ENCODE results near the gene APOBEC3A.

DNA sequence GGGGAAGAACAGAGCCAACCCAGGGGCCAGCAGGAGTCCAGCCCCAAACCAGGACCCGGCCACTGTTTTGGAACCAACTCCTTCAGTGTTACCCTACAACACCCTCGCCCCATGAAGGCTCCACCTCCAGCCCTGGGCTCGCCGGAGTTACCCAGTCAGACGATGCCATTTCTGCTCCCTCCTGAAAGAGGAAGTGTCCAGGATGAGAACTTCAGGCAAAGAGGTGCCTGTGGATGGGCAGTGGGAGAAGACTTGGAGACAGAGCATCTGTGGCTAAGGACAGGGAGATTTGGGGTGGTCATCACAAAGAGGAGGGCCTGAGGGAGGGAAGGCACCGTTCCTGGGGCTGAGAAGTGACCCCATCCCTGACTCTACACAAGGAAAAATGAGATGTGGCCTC is 38.7 kb downstream of the APOBEC3A start:
- TF ChIP-seq, protein P1, sequence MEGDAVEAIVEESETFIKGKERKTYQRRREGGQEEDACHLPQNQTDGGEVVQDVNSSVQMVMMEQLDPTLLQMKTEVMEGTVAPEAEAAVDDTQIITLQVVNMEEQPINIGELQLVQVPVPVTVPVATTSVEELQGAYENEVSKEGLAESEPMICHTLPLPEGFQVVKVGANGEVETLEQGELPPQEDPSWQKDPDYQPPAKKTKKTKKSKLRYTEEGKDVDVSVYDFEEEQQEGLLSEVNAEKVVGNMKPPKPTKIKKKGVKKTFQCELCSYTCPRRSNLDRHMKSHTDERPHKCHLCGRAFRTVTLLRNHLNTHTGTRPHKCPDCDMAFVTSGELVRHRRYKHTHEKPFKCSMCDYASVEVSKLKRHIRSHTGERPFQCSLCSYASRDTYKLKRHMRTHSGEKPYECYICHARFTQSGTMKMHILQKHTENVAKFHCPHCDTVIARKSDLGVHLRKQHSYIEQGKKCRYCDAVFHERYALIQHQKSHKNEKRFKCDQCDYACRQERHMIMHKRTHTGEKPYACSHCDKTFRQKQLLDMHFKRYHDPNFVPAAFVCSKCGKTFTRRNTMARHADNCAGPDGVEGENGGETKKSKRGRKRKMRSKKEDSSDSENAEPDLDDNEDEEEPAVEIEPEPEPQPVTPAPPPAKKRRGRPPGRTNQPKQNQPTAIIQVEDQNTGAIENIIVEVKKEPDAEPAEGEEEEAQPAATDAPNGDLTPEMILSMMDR (IDR thresholded peaks at IDR 0.05): no peak
- TF ChIP-seq POLR2A (IDR thresholded peaks at IDR 0.05): no peak

Data from lower leg skin (tissue), 3 donors.